Measurements from ENCODE around the gene MLEC. TPM values are rescaled to one million over a fixed set of nuclear protein-coding genes. Genes with fewer than 3 reads are reported as not detected.

The MLEC gene
- total and polyA plus RNA-seq, 2 of the 13 experiments (the other 11 are each of a cell fraction or from before 2014, with no cell fraction given), result 49.8 to 156 TPM

DNA sequence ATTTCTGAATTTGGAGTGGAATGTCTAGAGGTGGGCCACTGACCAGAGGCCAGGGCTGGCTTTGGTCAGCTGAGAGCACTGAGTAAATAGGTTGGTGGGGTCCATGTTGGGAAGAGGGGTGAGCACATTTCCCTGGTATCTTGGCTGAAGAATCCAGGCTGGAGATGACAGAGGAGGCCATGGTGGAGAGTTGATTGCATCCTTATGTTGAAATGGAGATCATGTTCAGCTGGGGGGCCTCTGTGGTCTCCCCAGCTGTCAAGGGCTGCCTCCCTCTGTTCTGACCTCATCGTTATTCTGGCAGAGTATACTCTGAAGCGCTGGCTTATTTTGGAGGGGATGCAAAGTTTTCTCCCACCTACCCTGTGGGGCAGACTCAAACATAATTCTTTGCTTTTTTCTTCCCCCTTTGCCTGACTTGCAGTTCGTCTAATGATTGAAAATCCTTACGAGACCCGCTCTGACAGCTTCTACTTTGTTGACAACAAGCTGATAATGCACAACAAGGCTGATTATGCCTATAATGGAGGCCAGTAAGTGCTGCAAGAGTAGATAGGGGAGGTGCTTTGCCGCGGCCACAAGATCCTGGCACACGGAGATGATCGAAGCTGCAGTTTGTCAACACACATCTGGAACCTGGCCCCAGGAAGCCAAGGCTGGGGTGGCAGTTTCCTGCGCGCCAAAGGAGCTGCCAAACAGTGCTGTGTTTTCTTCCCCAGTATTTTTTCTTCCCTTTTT lies 32.7 kb downstream of the MLEC start:
- ChIA-PET CTCF (ENCODE audit: low intra/inter-chr PET ratio, low total read pairs) (no interaction called here), POLR2A (no interaction called here)
- H3K4me3 ChIP-seq (replicated peaks in 1 of 3; ENCODE audit: insufficient read depth in 1 of 3, low read depth in 2 of 3, low read length in 3 of 3), result peak overlapping the region in 1 of 3 experiments; percentile 7; a peak in 1 of 6 replicates
- H3K27me3 ChIP-seq (ENCODE audit: control insufficient read depth in 1 of 2, insufficient read depth in 2 of 2, low read length in 2 of 2), result no peaks in the 10 kb centered on the region
- peak overlapping the region; percentile 40 for H3K27ac ChIP-seq (ENCODE audit: extremely low read length, insufficient read depth, low read length)
- no peaks in the 10 kb centered on the region for H3K9me3 ChIP-seq (ENCODE audit: low read length)
- H3K36me3 ChIP-seq (replicated peaks in 1 of 2; ENCODE audit: control insufficient read depth in 1 of 2, insufficient read depth in 2 of 2, low read length in 2 of 2), result peaks cover 7 to 59% of the 10 kb centered on the region in 2 experiments
- H3K9ac ChIP-seq (ENCODE audit: insufficient read depth, low read depth, low read length), result no peak overlapping the region
- TF ChIP-seq, protein P1, sequence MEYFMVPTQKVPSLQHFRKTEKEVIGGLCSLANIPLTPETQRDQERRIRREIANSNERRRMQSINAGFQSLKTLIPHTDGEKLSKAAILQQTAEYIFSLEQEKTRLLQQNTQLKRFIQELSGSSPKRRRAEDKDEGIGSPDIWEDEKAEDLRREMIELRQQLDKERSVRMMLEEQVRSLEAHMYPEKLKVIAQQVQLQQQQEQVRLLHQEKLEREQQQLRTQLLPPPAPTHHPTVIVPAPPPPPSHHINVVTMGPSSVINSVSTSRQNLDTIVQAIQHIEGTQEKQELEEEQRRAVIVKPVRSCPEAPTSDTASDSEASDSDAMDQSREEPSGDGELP (IDR thresholded peaks at IDR 0.05; ENCODE audit: borderline replicate concordance, low read depth), result peak; percentile 40; the same call in 1 of the 2 replicates
- TF ChIP-seq, protein P2, sequence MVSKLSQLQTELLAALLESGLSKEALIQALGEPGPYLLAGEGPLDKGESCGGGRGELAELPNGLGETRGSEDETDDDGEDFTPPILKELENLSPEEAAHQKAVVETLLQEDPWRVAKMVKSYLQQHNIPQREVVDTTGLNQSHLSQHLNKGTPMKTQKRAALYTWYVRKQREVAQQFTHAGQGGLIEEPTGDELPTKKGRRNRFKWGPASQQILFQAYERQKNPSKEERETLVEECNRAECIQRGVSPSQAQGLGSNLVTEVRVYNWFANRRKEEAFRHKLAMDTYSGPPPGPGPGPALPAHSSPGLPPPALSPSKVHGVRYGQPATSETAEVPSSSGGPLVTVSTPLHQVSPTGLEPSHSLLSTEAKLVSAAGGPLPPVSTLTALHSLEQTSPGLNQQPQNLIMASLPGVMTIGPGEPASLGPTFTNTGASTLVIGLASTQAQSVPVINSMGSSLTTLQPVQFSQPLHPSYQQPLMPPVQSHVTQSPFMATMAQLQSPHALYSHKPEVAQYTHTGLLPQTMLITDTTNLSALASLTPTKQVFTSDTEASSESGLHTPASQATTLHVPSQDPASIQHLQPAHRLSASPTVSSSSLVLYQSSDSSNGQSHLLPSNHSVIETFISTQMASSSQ (IDR thresholded peaks at IDR 0.05; ENCODE audit: low read depth), result 0 out of 2 replicates have a peak, but pooled peaks have one; percentile 2
- TF ChIP-seq, protein P2 (CRISPR knock-in tag; IDR thresholded peaks at IDR 0.05; ENCODE audit: borderline replicate concordance), result no peak
- TF ChIP-seq, protein P3, sequence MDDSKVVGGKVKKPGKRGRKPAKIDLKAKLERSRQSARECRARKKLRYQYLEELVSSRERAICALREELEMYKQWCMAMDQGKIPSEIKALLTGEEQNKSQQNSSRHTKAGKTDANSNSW (CRISPR knock-in tag; IDR thresholded peaks at IDR 0.05; ENCODE audit: borderline replicate concordance), result no peak
- TF ChIP-seq FOXA1 (IDR thresholded peaks at IDR 0.05) (no peak), FOXA1 (CRISPR knock-in tag; IDR thresholded peaks at IDR 0.05) (0 out of 2 replicates have a peak, but pooled peaks have one; percentile 6), ETV6 (CRISPR knock-in tag; conservative IDR thresholded peaks at IDR 0.05) (no peak)
- FAIRE-seq, result no peak
- DNase-seq (ENCODE audit: low spot score), result no peak
- no peaks in the 10 kb centered on the region for H4K20me1 ChIP-seq (ENCODE audit: insufficient read depth, low read length)
- peaks cover 23% of the 10 kb centered on the region for H3K4me1 ChIP-seq (ENCODE audit: insufficient read depth, low read length)
- peak; percentile 52; the same call in 2 of the 3 replicates for ATAC-seq
- H3K4me2 ChIP-seq (ENCODE audit: low read depth, low read length), result peak overlapping the region; percentile 46
- BruUV-seq (replicated peaks), result no TSS peak
- WGBS (ENCODE audit: low lambda C conversion rate), result 96% methylated on average over 11 of the region's 11 CpGs
- H3K79me2 ChIP-seq (ENCODE audit: insufficient read depth, low read length), result no peaks in the 10 kb centered on the region
- in situ Hi-C loops (cut with HindIII; ENCODE audit: extremely low pct_ligation_motif_present, low pct_unique_long_range_greater_than_20kb) (no loop called here), intact Hi-C loops (cut with micrococcal nuclease; ENCODE audit: unreplicated experiment) (no loop called here)
- H2AFZ ChIP-seq (ENCODE audit: low read length), result no peak overlapping the region
